ENCODE results near the gene THAP8. TPM values are rescaled to one million over a fixed set of nuclear protein-coding genes. Genes with fewer than 3 reads are reported as not detected.

The THAP8 gene
- total and polyA plus RNA-seq, 2 donors (not counting 3 experiments of a cell fraction or from before 2014, with no cell fraction given) = 2.9 to 6.6 TPM

DNA sequence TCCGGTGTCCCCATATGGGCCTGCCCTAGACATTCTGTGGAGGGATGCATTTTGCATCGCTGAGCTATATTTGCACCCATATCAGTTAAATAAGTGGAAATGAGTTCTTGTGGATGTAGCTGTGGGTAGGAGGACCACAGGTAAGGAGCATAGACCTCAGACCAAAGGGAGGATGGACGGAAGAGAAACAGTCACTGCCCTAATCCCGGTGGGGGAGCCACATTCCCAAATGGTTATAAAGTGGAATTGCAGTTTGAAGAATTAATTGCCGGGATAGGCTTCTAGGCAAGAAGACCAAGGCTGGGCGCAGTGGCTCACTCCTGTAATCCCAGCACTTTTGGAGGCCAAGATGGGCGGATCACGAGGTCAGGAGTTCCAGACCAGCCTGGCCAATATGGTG, 57.3 kb downstream of the THAP8 start:
- no peak overlapping the region for H3K27ac ChIP-seq (ENCODE audit: insufficient read depth, low read depth, low read length)
- no peak overlapping the region for H3K4me3 ChIP-seq (replicated peaks in 1 of 3; ENCODE audit: insufficient read depth in 1 of 3, low read depth in 1 of 3, low read length in 3 of 3)
- dilution Hi-C loops (cut with MboI; ENCODE audit: extremely low pct_ligation_motif_present, low sequenced_read_pairs) = no loop called here
- H4K20me1 ChIP-seq (replicated peaks; ENCODE audit: control insufficient read depth, extremely low read depth, insufficient read depth, low read length) = no peaks in the 10 kb centered on the region
- no peaks in the 10 kb centered on the region for H3K9me1 ChIP-seq (replicated peaks; ENCODE audit: control insufficient read depth, extremely low read depth, insufficient read depth, low read length)
- H3K36me3 ChIP-seq (ENCODE audit: control insufficient read depth in 2 of 2, extremely low read depth in 1 of 2, insufficient read depth in 2 of 2, low read length in 2 of 2) = peaks cover 0 to 2% of the 10 kb centered on the region in 2 experiments
- H3K9ac ChIP-seq (replicated peaks; ENCODE audit: extremely low read depth, insufficient read depth, low read length) = no peak overlapping the region
- TF ChIP-seq GATA2 (IDR thresholded peaks at IDR 0.05; ENCODE audit: insufficient read depth, insufficient read length, low read depth, low read length) (no peak), POLR2AphosphoS5 (IDR thresholded peaks at IDR 0.05; ENCODE audit: insufficient read depth, low read depth, low read length) (no peak), JUN (IDR thresholded peaks at IDR 0.05; ENCODE audit: borderline replicate concordance, insufficient read depth, insufficient read length, low read depth) (no peak), EZH2 (IDR thresholded peaks at IDR 0.05; ENCODE audit: borderline replicate concordance, low read depth, low read length, severe bottlenecking) (no peak)
- TF ChIP-seq, protein P1, sequence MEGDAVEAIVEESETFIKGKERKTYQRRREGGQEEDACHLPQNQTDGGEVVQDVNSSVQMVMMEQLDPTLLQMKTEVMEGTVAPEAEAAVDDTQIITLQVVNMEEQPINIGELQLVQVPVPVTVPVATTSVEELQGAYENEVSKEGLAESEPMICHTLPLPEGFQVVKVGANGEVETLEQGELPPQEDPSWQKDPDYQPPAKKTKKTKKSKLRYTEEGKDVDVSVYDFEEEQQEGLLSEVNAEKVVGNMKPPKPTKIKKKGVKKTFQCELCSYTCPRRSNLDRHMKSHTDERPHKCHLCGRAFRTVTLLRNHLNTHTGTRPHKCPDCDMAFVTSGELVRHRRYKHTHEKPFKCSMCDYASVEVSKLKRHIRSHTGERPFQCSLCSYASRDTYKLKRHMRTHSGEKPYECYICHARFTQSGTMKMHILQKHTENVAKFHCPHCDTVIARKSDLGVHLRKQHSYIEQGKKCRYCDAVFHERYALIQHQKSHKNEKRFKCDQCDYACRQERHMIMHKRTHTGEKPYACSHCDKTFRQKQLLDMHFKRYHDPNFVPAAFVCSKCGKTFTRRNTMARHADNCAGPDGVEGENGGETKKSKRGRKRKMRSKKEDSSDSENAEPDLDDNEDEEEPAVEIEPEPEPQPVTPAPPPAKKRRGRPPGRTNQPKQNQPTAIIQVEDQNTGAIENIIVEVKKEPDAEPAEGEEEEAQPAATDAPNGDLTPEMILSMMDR (IDR thresholded peaks at IDR 0.05; ENCODE audit: extremely low read depth in 1 of 2, insufficient read depth in 1 of 2, low read depth in 1 of 2, low read length in 2 of 2) = no peak
- TF ChIP-seq, protein P2, sequence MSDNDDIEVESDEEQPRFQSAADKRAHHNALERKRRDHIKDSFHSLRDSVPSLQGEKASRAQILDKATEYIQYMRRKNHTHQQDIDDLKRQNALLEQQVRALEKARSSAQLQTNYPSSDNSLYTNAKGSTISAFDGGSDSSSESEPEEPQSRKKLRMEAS (IDR thresholded peaks at IDR 0.05; ENCODE audit: insufficient read depth, insufficient read length) = no peak
- no peak overlapping the region for H2AFZ ChIP-seq (ENCODE audit: low read depth, low read length)
- DNase-seq (ENCODE audit: low read depth, low spot score) = no peak
- POLR2A ChIA-PET = no interaction called here
- CTCF ChIA-PET = interaction anchor here (1.0 kb wide), 1 partner anchor 12 kb away, joined by 3 read pairs; the partner anchor contains the start of gene SYNE4
- no TSS peak for BruUV-seq (replicated peaks)
- H3K4me2 ChIP-seq (ENCODE audit: insufficient read depth, low read length) = no peak overlapping the region
- H3K4me1 ChIP-seq (ENCODE audit: control insufficient read depth, extremely low read depth, insufficient read depth, low read length) = peaks cover 10% of the 10 kb centered on the region
- intact Hi-C loops (cut with micrococcal nuclease) = no loop called here
- no peaks in the 10 kb centered on the region for H3K27me3 ChIP-seq (ENCODE audit: control insufficient read depth in 2 of 2, insufficient read depth in 2 of 2, low read length in 2 of 2)
- FAIRE-seq = no peak
- H3K79me2 ChIP-seq (ENCODE audit: control insufficient read depth, insufficient read depth, low read length) = peaks cover 2% of the 10 kb centered on the region
- H3K9me3 ChIP-seq (replicated peaks; ENCODE audit: control insufficient read depth, insufficient read depth, low read length) = no peaks in the 10 kb centered on the region
